Activated T-helper 2 cell treated with anti-CD3 and anti-CD28 coated beads, Interferon-gamma antibody, Interleukin-2, Interleukin-4, amounts not matched to agents 10 μg/mL and 5 μg/mL and 100 μg/mL, durations not matched to agents 14 hours and 24 hours and 36 hours (primary cell): ENCODE data around the gene DNMT3A. TPM values are rescaled to one million over a fixed set of nuclear protein-coding genes. Genes with fewer than 3 reads are reported as not detected.
A peak's percentile ranks its signal among the peaks of the same experiment; 100 is the strongest.

Source experiments
- DNase-seq: peaks from one replicate; pipeline ENCODE4 v3.0.0; 2021; ENCODE audit warnings: low spot score
- H3K27ac Mint-ChIP-seq: one replicate; pipeline ENCODE4 v1.8.0; 2021; ENCODE audit warnings: mixed read lengths
- H3K27me3 Mint-ChIP-seq: one replicate; pipeline ENCODE4 v1.8.0; 2021; ENCODE audit warnings: low read depth, mixed read lengths
- H3K36me3 Mint-ChIP-seq: one replicate; pipeline ENCODE4 v1.8.0; 2021; ENCODE audit warnings: low read depth, mixed read lengths
- H3K4me1 Mint-ChIP-seq: one replicate; pipeline ENCODE4 v1.8.0; 2021; ENCODE audit warnings: low read depth, mixed read lengths
- H3K4me3 Mint-ChIP-seq: one replicate; pipeline ENCODE4 v1.8.0; 2021; ENCODE audit warnings: low read depth, mild to moderate bottlenecking, moderate library complexity, mixed read lengths
- H3K9me3 Mint-ChIP-seq: one replicate; pipeline ENCODE4 v1.8.0; 2021; ENCODE audit warnings: mixed read lengths
- intact Hi-C: fragments of 100-400 bp; cut with micrococcal nuclease; formaldehyde crosslinking; loops from one replicate; pipeline ENCODE4 v1.15.1; 2023
- total RNA-seq: library from RNA; stranded (reverse); gene quantifications from 2 replicates; pipeline ENCODE4 v1.2.3, GENCODE V29; 2022

The DNMT3A gene
- total RNA-seq, 1 donor from 2014 or later, result 86.8 TPM

DNA sequence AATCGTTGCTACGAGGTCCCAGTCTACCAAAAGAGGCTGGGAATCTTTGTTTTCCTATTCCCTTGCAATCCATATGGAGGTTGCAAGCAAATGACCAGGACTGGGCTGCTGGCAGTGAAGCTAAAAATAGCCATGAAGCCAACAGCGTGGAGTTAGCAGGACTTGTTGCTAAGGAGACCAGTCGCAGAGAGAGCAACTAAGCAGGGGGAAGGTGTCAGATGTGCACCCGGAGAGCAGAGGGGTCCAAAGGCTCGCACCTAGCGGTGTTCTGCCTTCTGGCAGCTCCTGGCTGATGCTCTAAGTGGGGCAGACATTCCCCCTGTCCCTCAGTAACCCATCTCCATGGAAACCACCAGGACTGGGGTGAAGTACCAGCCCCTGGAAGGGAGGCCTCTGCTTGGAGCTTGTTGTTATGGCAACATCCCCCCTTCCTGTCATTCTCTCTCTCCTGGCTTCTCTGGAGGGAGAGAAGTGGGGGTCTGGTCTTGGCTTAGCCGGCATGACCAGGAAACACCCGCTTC lies 84.6 kb downstream of the DNMT3A start:
- Mint-ChIP-seq H3K36me3 (peaks cover 57% of the 10 kb centered on the region), H3K27me3 (no peaks in the 10 kb centered on the region), H3K27ac (no peak overlapping the region), H3K4me3 (no peak overlapping the region), H3K9me3 (no peaks in the 10 kb centered on the region), H3K4me1 (peaks cover 15% of the 10 kb centered on the region)
- DNase-seq, result no peak
- intact Hi-C loops, result no loop called here

DNA sequence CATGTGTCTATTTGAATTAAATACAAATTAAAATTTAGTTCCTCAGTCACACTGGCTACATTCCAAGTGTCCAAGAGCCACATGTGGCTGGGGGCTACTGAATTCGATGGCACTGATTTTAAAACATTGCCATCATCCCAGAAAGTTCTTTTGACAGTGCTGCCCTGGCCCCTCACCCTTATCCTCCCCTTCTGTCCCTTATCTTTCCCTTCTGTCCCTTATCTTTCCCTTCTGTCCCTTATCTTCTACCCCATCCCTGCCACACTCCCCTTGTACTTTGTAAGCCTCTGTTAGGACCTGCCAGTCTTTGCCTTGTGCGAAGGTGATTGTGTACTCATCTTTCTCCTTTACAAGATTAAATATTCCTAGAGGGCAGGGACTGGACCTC lies 85.2 kb downstream of the DNMT3A start:
- H3K4me3 Mint-ChIP-seq, result no peak overlapping the region
- H3K9me3 Mint-ChIP-seq, result no peaks in the 10 kb centered on the region
- no peak for DNase-seq
- peak overlapping the region; percentile 53 for H3K27ac Mint-ChIP-seq
- H3K4me1 Mint-ChIP-seq, result peaks cover 15% of the 10 kb centered on the region
- H3K27me3 Mint-ChIP-seq, result no peaks in the 10 kb centered on the region
- peaks cover 56% of the 10 kb centered on the region for H3K36me3 Mint-ChIP-seq
- intact Hi-C loops, result no loop called here

DNA sequence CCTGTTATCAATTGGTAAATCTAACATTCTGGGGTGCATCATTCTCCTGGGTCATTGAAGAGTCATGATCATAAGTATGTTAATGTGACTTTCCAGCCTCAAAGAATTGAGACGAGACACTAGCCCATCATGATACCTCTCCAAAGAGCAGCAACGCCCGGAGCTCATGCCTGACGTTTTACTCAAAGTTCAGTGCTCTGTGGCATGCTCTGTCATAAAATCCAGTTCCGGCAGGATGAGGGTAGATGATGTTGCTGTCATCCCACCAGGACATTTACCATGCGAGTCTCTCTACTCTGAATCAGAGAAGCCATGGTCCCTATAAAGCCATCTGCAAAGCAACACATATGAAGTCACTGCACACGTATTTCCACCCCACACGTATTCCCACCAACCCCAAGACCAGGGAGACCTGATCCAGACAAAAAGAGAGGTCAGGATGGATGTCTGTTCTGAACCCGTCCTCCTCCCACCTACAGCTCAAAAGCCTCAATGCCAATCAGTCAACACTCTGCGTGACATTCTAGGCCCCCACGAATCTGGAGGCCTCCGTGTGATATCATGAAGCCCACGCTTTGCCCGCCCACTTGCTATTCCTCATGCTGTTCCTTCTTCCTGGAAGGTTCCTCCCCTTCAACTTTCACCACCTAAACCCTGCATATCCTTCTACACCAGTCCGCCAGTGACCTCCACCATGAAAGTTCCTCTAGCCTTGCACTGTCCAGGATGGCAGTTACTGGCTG lies 85.8 kb downstream of the DNMT3A start:
- H3K27me3 Mint-ChIP-seq, result no peaks in the 10 kb centered on the region
- H3K4me3 Mint-ChIP-seq, result no peak overlapping the region
- peaks cover 60% of the 10 kb centered on the region for H3K36me3 Mint-ChIP-seq
- peak overlapping the region; percentile 53 for H3K27ac Mint-ChIP-seq
- no peak for DNase-seq
- H3K9me3 Mint-ChIP-seq, result no peaks in the 10 kb centered on the region
- H3K4me1 Mint-ChIP-seq, result peaks cover 15% of the 10 kb centered on the region
- intact Hi-C loops, result no loop called here

GRCh38 chr2:25254961-25255360 lies 86.8 kb downstream of the DNMT3A start:
- Mint-ChIP-seq H3K27ac (no peak overlapping the region), H3K4me3 (no peak overlapping the region), H3K4me1 (peaks cover 17% of the 10 kb centered on the region), H3K27me3 (no peaks in the 10 kb centered on the region), H3K36me3 (peaks cover 62% of the 10 kb centered on the region), H3K9me3 (no peaks in the 10 kb centered on the region)
- DNase-seq, result no peak
- intact Hi-C loops, result no loop called here

- peak overlapping the region; percentile 56 for H3K4me3 Mint-ChIP-seq
- no peak for DNase-seq
- no peaks in the 10 kb centered on the region for H3K27me3 Mint-ChIP-seq
- H3K9me3 Mint-ChIP-seq, result no peaks in the 10 kb centered on the region
- H3K36me3 Mint-ChIP-seq, result peaks cover 69% of the 10 kb centered on the region
- intact Hi-C loops, result no loop called here
- H3K4me1 Mint-ChIP-seq, result peaks cover 21% of the 10 kb centered on the region
- H3K27ac Mint-ChIP-seq, result no peak overlapping the region
Measured at GRCh38 chr2:25253153-25253626, 88.5 kb downstream of the DNMT3A start.

DNA sequence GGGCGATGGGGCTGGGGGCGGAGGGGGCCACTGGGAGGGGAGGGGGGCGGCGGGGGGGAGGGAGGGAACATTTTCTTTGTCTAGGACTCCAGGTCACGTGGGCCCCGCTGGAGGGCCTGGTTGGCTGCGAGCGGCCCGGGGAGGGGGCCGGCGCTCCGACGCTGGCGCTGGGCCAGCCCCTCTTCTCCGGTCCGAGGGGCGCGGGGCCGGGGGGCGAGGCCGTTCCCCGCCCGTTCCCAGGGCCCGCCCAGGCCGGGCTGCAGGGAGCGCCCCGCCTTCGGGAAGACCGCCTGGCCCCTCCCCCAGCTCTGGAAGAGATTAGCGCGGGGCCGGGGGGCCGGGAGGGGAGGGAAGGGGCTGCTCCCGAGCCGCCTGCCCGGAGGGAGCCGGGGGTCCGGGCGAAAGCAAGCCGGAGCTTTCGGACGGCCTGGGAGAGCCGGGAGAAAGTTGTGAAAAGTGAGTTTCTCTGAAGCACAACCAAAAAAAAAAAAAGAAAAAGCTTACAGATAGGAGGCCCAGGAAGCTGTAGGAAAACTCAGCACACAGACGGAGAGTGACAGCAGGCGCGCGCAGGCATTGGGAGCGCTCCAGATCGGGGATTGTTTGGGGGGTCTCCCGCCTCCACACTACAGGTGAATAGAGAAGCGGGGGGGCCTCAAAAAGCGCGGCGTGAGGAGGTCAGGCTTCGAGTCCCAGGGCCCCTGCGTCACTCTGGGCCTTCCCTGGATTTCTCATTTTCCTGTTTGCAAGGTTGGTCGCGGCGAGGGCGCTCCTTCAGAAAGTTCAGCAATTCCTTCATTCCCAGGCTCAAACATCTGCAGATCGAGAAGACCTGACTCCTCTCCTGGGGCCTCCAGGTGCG lies 89.2 kb downstream of the DNMT3A start:
- intact Hi-C loops, result no loop called here
- peaks cover 21% of the 10 kb centered on the region for H3K4me1 Mint-ChIP-seq
- no peak overlapping the region for H3K27ac Mint-ChIP-seq
- peak overlapping the region; percentile 56 for H3K4me3 Mint-ChIP-seq
- peak; percentile 46 for DNase-seq
- H3K9me3 Mint-ChIP-seq, result no peaks in the 10 kb centered on the region
- peaks cover 75% of the 10 kb centered on the region for H3K36me3 Mint-ChIP-seq
- no peaks in the 10 kb centered on the region for H3K27me3 Mint-ChIP-seq

DNA sequence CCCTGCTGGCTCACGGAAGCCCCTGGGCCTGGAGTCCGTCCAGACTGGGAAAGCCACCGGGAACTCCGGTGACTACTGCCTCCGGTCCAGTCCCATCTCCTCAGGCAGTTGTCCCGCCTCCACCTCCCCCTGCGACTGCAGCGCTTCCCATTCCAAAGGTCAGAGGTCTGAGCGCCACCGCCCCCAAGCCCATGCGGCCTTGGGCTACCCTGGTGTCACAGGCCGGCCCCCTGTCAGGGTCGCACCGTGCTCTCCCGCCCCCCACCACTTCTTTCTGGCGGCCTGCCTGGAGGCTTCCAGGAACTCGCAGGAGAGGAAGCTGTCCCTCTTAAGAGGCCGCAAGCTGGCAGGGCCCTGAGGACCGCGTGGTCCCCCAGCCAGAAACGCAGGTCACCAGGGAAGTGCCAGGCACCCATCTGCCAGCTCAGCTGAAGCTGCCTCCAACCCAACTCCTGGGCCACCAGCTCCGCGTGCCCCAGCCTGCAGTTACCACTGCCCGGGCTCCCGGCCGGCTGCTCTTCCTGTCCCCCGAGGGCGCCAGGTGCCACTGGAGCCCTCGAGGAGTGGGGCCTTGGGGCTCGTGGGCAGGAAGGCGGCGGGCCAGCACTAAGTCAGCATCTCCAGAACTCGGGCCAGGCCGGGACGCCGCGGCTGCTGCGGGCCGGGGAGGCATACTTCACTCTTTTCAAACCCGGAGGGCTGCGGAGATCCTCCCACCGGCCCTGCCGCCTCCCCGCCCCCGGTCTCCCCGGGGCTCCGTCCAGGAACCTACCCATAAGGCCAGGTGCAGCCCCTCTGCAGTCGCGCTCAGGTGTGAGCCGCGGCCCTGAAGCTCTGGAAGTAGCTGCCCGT lies 90.1 kb downstream of the DNMT3A start:
- DNase-seq, result peak; percentile 40
- intact Hi-C loops, result no loop called here
- Mint-ChIP-seq H3K9me3 (no peaks in the 10 kb centered on the region), H3K36me3 (peaks cover 80% of the 10 kb centered on the region), H3K27ac (peak overlapping the region; percentile 78), H3K4me1 (peaks cover 20% of the 10 kb centered on the region), H3K4me3 (peak overlapping the region; percentile 74), H3K27me3 (no peaks in the 10 kb centered on the region)

DNA sequence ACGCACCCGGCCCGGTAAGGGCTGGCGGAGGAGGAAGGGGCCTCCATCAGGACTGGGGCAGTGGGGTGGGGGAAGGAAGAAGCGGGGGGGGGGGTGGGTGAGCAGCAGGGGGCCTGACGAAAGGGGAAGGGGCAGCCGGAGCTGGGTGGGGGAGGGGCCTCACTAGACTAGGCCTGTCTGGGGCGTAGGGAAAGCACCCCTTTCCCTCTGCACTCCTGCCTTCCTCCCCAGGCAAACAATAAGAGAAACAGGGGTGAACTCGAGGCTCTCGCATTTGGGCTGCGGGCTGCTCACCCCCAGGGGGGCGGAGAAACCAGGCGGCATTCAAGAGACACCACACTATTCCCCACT lies 90.7 kb downstream of the DNMT3A start:
- intact Hi-C loops, result no loop called here
- Mint-ChIP-seq H3K9me3 (no peaks in the 10 kb centered on the region), H3K4me1 (peaks cover 19% of the 10 kb centered on the region), H3K27me3 (no peaks in the 10 kb centered on the region), H3K36me3 (peaks cover 78% of the 10 kb centered on the region), H3K27ac (peak overlapping the region; percentile 78), H3K4me3 (peak overlapping the region; percentile 74)
- DNase-seq, result no peak

- Mint-ChIP-seq H3K27ac (peak overlapping the region; percentile 42), H3K36me3 (peaks cover 78% of the 10 kb centered on the region), H3K27me3 (no peaks in the 10 kb centered on the region), H3K9me3 (no peaks in the 10 kb centered on the region), H3K4me3 (peak overlapping the region; percentile 63), H3K4me1 (peaks cover 19% of the 10 kb centered on the region)
- no peak for DNase-seq
- intact Hi-C loops, result no loop called here
Measured at GRCh38 chr2:25250331-25251070, 91.2 kb downstream of the DNMT3A start.

- Mint-ChIP-seq H3K4me1 (peaks cover 19% of the 10 kb centered on the region), H3K4me3 (peak overlapping the region; percentile 11), H3K27ac (peak overlapping the region; percentile 28), H3K36me3 (peaks cover 78% of the 10 kb centered on the region), H3K27me3 (no peaks in the 10 kb centered on the region), H3K9me3 (no peaks in the 10 kb centered on the region)
- intact Hi-C loops, result no loop called here
- no peak for DNase-seq
Measured at GRCh38 chr2:25249785-25250184, 91.9 kb downstream of the DNMT3A start.

DNA sequence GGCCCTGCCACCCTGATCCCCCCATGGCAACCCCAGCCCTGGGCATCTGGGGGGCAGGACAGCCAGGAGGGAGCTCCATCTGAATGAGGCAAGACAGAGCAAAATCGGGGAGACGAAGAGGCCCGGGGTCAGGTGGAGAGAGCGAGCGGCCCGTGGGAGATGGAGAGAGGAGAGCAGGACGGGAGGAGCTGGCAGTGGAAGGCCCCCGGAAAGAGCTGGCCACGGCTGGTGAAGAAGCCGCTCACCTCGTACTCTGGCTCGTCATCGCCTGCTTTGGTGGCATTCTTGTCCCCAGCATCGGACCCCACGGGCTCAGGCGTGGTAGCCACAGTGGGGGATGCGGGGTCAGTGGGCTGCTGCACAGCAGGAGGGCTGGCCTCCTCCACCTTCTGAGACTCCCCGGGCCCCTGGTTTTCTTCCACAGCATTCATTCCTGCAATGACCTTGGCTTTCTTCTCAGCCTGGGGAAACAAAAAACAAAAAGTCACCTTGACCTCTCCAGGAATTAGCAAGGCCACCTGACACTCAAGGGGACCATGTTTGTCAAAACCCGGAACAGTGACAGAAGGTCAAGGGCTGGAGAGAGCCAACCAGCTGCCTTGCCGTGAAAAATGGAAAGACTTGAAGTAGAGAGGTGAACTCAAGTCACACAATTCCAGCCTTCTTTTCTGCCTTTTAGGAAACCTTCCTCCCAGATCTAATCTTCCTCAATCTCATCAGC lies 93.8 kb downstream of the DNMT3A start:
- Mint-ChIP-seq H3K36me3 (peaks cover 77% of the 10 kb centered on the region), H3K27me3 (no peaks in the 10 kb centered on the region), H3K27ac (no peak overlapping the region)

More for the DNA sequence above, 93.8 kb downstream of the DNMT3A start:
- Mint-ChIP-seq H3K4me3 (no peak overlapping the region), H3K9me3 (no peaks in the 10 kb centered on the region), H3K4me1 (peaks cover 10% of the 10 kb centered on the region)
- no peak for DNase-seq
- intact Hi-C loops, result no loop called here
